T-helper 17 cell (primary cell): Measurements from ENCODE around the gene LRMDA. TPM values are rescaled to one million over a fixed set of nuclear protein-coding genes. Genes with fewer than 3 reads are reported as not detected.
"Not testable (repeated sequence)": the region's sequence is repeated elsewhere in the genome, so short reads cannot be mapped to it uniquely, and the experiment has no call there.

Source experiments
- ATAC-seq: fragments of 150-1000 bp; cut with Tn5 transposase; 2 replicates; pipeline ENCODE4 v1.10.0; 2021; ENCODE audit warnings: mild to moderate bottlenecking, moderate library complexity
- DNase-seq, 3 donors: peaks; one replicate each; pipeline versions ENCODE4 v3.0.0 to v3.0.0-alpha.2; 2020 to 2021
- H3K9me3 ChIP-seq: one replicate; pipeline ENCODE4 v1.7.0; 2013; ENCODE audit warnings: low read length, mild to moderate bottlenecking; ENCODE audit not compliant: control insufficient read depth, poor library complexity, severe bottlenecking
- H3K27ac Mint-ChIP-seq: one replicate; pipeline ENCODE4 v1.8.0; 2022; ENCODE audit warnings: mild to moderate bottlenecking, moderate library complexity, mixed read lengths
- H3K27me3 Mint-ChIP-seq: one replicate; pipeline ENCODE4 v1.8.0; 2022; ENCODE audit warnings: mixed read lengths
- H3K36me3 Mint-ChIP-seq: one replicate; pipeline ENCODE4 v1.8.0; 2022; ENCODE audit warnings: low read depth, mixed read lengths
- H3K4me1 Mint-ChIP-seq: one replicate; pipeline ENCODE4 v1.8.0; 2022; ENCODE audit warnings: mild to moderate bottlenecking, mixed read lengths
- H3K4me3 Mint-ChIP-seq: one replicate; pipeline ENCODE4 v1.8.0; 2022; ENCODE audit warnings: mild to moderate bottlenecking, moderate library complexity, mixed read lengths
- total RNA-seq, 4 donors: library from RNA in 2 of 4; stranded (reverse) in 2 of 4; gene quantifications; one replicate each; pipeline ENCODE4 v1.2.3 and lab custom pipeline; 2022 to 2026

Gene LRMDA
- total RNA-seq, 2 donors from 2014 or later, result not detected

DNA sequence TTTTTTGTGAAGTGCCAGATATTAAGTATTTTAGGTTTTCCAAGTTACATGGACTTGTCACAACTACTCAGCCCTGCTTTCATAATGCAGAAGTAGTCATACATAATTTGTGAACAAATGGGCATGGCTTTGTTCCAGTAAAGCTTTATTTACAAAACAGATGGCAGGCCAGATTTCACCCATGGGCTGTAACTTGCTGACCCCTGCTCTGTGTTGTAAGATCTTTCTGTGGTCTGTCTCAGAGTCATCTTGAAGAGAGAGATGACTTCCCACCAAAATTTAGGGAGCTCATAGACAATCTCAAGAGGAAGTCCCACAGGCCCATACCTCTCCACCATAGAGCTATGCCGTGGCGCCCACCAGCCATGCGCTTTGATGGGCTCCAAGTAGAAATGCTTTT, 616.1 kb downstream of the LRMDA start:
- DNase-seq, result no peak
- ATAC-seq, result no peak
- H3K9me3 ChIP-seq, result no peaks in the 10 kb centered on the region
- peaks cover 18% of the 10 kb centered on the region for H3K27me3 Mint-ChIP-seq
- no peak overlapping the region for H3K27ac Mint-ChIP-seq
- H3K4me3 Mint-ChIP-seq, result no peak overlapping the region
- no peaks in the 10 kb centered on the region for H3K4me1 Mint-ChIP-seq
- no peaks in the 10 kb centered on the region for H3K36me3 Mint-ChIP-seq

DNA sequence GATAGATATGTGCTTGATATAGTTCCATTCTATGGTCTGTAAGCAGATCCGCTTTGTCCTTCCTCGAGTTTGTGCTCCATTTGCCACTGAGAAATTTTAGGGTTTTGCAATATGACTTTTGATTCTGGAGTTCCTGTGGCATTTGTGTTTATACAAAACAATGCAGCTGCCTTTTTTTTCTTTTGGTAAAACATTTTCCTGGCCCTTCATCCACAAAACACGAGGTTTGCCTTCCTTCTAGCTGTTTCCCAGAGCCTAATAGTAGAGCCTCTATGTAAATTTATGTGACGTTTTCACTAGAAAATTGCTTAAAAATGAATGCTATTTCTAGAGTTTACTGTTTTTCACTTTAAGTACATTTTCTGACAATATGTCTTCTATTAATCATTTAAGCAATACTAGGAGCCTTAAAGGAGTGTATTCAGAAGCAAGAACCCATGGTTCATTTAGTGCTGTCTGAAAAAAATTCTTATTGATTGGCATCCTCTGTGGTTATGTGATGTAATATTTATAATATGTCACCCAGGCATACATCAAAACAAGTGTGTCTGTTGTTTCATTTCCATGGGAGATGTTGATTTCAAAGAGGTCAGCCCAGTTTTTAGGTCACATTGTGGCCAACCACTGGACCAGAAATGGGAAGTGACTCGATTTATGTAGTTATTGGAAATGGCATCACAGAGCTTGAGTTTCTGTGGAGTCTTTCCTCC, 618.3 kb downstream of the LRMDA start:
- no peaks in the 10 kb centered on the region for H3K4me1 Mint-ChIP-seq
- no peaks in the 10 kb centered on the region for H3K9me3 ChIP-seq
- no peak for ATAC-seq
- no peak overlapping the region for H3K27ac Mint-ChIP-seq
- DNase-seq, result no peak
- H3K4me3 Mint-ChIP-seq, result no peak overlapping the region
- H3K36me3 Mint-ChIP-seq, result no peaks in the 10 kb centered on the region
- peaks cover 18% of the 10 kb centered on the region for H3K27me3 Mint-ChIP-seq

DNA sequence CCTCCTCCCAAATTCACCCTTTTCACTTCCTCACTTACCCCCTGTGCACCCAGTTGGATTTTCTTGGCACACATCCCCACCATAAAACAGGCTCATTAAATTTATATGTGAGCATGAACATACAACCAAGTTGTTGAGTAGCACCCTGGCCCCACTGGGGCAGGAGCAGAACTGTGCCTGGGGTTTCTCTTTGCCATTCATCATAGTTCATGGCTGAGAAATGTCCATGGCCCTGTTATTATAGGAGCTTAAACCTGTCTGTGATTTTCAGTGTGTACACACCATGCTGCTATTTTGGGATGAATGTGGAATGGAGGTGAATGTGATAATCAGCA, 618.8 kb downstream of the LRMDA start:
- H3K36me3 Mint-ChIP-seq, result no peaks in the 10 kb centered on the region
- no peaks in the 10 kb centered on the region for H3K9me3 ChIP-seq
- H3K4me1 Mint-ChIP-seq, result no peaks in the 10 kb centered on the region
- H3K4me3 Mint-ChIP-seq, result no peak overlapping the region
- ATAC-seq, result no peak
- no peak overlapping the region for H3K27ac Mint-ChIP-seq
- DNase-seq, result no peak
- H3K27me3 Mint-ChIP-seq, result peaks cover 18% of the 10 kb centered on the region

DNA sequence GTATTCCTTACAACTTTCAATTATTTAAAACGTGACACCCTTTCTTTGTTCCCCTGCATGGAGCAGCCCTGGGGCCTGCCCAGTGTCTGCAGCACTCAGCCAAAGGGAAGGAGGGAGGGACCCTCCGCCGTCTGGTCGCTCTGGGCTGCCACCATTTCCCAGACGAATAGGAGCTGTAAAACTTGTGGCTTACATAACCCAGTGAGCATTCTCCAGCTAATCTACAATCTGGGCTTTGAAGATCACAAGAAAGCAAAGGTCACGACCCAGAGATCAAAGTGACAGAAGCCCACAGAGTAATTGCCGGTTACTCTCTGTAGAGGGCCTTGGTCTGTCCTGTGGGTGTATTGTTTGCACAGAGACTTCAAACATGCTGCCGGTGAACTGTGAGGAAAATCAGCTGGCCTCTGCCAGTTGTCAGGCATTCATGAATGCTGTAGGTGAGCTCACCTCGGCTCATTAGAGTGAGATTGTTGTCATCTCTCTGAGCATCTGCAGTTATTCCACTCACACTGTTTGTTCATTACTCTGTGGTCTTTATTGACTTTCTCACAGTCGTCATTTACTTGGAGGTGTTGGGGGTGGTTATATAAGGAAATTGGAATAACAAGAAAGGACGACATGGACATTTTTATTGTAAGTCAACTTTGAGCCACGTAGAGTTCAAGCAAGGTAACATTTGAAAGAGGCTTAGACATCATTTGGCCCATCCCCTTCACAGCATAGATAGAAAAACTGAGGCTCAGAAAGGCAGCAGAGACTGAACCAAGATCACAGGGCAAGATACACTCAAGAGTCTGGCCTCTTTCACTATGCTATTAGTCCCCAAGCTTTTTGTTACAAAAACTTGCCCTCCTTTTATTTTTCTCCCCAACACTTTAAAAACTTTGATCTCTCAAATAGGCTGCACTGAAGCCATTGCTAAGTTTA, 619.8 kb downstream of the LRMDA start:
- peaks cover 18% of the 10 kb centered on the region for H3K27me3 Mint-ChIP-seq
- H3K4me3 Mint-ChIP-seq, result no peak overlapping the region
- H3K27ac Mint-ChIP-seq, result no peak overlapping the region
- no peak for ATAC-seq
- no peaks in the 10 kb centered on the region for H3K36me3 Mint-ChIP-seq
- no peak for DNase-seq
- H3K9me3 ChIP-seq, result peaks cover 3% of the 10 kb centered on the region
- no peaks in the 10 kb centered on the region for H3K4me1 Mint-ChIP-seq

DNA sequence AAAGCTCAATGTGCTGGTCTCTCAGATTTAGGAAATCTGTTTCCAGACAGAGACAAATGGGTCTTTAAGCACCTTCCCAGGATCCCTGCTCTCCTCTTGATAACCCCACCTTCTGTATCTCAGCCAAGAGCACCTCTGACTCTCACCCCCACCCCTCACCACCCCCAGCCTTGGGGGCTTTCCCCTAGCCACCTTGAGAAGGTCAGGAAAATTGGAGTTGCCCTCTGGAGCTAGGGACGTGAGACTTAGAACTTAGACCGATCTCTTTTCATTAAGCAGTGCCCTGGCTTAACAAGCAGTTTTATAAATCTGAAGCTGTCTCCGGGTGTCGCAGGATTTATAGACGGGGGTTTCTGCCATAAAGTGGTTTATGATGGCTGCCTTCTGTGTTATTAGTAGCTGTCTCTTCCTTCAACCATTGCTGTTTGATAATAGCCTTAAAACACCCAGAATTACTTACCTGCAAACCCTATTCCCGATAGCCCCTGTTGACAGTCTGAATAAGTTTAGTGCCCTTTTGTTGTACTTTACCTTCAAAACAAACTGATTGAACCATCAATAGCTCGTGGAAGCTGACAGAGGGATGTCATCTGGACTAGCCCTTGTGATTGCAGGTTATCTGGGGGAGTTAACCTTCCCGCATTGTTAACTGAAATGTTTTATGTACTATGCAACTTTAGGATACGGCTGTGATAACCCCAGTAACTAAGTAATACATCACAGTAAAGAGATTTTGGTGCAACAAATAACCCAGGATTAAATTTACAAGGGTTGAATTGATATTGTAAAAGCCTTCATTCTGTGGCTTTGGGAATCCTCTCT, 621.5 kb downstream of the LRMDA start:
- no peaks in the 10 kb centered on the region for H3K36me3 Mint-ChIP-seq
- H3K4me1 Mint-ChIP-seq, result no peaks in the 10 kb centered on the region
- H3K27ac Mint-ChIP-seq, result no peak overlapping the region
- ATAC-seq (no peak), DNase-seq (no peak)
- peaks cover 18% of the 10 kb centered on the region for H3K27me3 Mint-ChIP-seq
- H3K9me3 ChIP-seq, result peaks cover 3% of the 10 kb centered on the region
- no peak overlapping the region for H3K4me3 Mint-ChIP-seq

DNA sequence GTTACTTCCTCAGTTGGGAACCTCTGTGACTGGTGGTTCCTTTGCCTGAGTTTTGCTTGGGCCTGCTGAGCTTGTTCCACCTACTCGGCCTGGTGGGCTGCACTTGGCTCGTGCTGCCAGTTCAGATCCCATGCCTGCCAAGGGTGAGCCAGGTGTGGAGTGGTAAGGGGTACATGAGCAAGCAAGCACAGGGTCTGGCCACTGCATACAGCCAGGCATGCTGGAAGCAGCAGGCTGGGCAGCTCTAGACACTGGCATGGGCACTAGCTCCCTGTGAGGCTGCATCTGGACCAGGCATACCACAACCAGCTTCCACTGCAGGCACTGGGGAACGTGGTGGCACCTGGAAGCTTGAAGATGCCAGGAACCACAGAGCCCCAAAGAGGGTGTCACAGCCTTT, 624.0 kb downstream of the LRMDA start:
- no peak for DNase-seq
- Mint-ChIP-seq H3K4me3 (no peak overlapping the region), H3K4me1 (no peaks in the 10 kb centered on the region), H3K27me3 (peaks cover 7% of the 10 kb centered on the region), H3K27ac (no peak overlapping the region), H3K36me3 (no peaks in the 10 kb centered on the region)
- no peak for ATAC-seq
- peaks cover 3% of the 10 kb centered on the region for H3K9me3 ChIP-seq

DNA sequence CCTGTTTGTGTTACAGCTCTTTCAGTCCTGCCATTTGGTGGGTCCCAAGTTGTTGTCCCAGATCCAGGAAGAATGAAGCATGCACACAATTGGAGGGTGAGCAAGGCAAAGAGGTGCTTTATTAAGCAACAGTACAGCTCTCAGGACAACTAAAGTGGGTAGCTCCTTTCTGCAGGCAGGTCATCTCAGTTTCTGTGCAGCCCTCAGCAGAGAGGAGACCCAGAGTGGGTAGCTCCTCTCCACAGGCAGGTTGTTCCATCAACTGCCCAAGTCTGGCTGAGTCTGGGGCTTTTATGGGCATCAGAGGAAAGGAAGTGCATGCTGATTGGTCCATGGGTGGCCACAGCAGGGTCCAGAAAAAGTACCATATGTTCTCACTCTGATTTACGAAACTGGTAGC, 624.5 kb downstream of the LRMDA start:
- peaks cover 2% of the 10 kb centered on the region for H3K27me3 Mint-ChIP-seq
- H3K27ac Mint-ChIP-seq, result no peak overlapping the region
- no peaks in the 10 kb centered on the region for H3K4me1 Mint-ChIP-seq
- ATAC-seq, result no peak
- H3K36me3 Mint-ChIP-seq, result no peaks in the 10 kb centered on the region
- H3K4me3 Mint-ChIP-seq, result no peak overlapping the region
- H3K9me3 ChIP-seq, result peaks cover 3% of the 10 kb centered on the region
- DNase-seq, result no peak

DNA sequence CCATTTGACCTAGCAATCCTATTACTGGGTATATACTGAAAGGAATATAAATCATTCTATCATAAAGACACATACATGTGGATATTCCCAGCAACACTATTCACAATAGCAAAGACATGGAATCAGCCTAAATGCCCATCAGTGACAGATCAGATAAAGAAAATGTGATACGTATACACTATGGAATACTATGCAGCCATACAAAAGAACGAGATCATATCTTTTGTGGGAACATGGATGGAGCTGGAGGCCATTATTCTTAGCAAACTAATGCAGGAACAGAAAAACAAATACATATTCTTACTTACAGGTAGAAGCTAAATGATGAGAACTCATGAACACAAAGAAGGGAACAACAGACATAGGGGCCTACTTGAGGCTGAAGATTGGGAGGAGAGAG, 629.6 kb downstream of the LRMDA start:
- not testable (repeated sequence) for H3K27ac Mint-ChIP-seq, H3K4me1 Mint-ChIP-seq, H3K4me3 Mint-ChIP-seq, H3K27me3 Mint-ChIP-seq, DNase-seq, H3K9me3 ChIP-seq, H3K36me3 Mint-ChIP-seq, ATAC-seq

DNA sequence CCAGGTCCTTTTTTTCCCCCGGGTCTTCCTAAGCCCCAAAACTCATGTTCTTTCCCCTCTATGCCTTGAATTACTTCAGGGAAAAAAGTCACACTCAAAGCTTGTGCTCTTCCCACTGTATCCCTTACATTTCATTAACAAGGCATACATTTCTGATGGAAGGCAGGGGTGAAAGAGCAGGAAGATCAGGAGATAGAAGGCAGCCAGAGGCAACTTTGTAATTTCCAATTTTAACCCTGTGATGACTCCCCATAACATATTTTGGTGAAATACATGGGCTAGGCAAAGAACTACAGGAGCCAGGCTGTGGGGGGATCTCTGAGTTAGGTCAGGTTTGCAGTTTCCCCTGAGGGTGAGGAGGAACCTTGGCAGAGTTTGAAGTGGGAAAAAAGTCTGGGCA, 635.0 kb downstream of the LRMDA start:
- ATAC-seq (no peak), DNase-seq (no peak)
- Mint-ChIP-seq H3K4me1 (no peaks in the 10 kb centered on the region), H3K27me3 (no peaks in the 10 kb centered on the region), H3K4me3 (no peak overlapping the region), H3K36me3 (no peaks in the 10 kb centered on the region), H3K27ac (no peak overlapping the region)
- no peaks in the 10 kb centered on the region for H3K9me3 ChIP-seq

DNA sequence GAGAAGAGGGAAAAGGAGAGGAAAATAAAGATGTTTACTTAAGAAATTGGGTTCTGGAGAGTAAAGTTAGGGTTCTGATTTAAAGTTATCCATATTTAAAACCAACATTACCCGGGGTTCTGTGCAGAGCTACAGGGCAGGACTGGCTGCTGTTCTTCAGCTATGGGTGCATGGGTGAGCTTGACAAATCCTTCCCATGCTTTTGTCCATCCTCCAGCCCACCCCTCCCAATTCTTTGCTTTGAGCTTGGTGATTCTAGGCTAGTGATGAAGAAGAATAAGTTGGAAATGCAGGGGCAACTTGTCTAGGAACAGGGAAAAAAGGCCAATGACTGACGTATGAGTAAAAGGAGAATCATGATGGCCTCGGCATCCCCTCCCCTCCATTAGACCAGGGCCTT, 636.0 kb downstream of the LRMDA start:
- no peaks in the 10 kb centered on the region for H3K4me1 Mint-ChIP-seq
- DNase-seq, result no peak
- ATAC-seq, result no peak
- H3K27ac Mint-ChIP-seq, result no peak overlapping the region
- H3K4me3 Mint-ChIP-seq, result no peak overlapping the region
- H3K27me3 Mint-ChIP-seq, result no peaks in the 10 kb centered on the region
- H3K36me3 Mint-ChIP-seq, result no peaks in the 10 kb centered on the region
- no peaks in the 10 kb centered on the region for H3K9me3 ChIP-seq

DNA sequence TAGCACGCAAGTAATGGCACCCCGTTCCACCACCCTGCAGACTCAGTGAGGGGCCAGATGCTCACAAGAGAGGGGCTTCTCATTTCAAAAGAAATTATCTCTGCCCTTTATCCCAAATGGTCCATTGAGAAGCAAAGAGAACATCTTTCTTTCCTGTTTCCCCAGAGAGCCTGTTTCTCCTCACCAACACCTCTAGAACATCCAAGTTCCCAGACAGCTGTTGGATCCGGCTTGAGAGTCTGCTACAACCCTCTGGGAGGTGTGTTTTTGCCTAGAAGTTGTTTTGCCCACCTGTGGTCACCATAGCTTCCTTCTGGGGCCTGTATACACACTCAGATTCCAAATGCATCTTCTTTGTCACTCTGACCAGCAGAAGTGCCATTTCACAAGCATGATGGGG, 637.4 kb downstream of the LRMDA start:
- no peaks in the 10 kb centered on the region for H3K27me3 Mint-ChIP-seq
- no peak overlapping the region for H3K4me3 Mint-ChIP-seq
- no peak overlapping the region for H3K27ac Mint-ChIP-seq
- no peaks in the 10 kb centered on the region for H3K9me3 ChIP-seq
- no peaks in the 10 kb centered on the region for H3K36me3 Mint-ChIP-seq
- ATAC-seq, result no peak
- no peaks in the 10 kb centered on the region for H3K4me1 Mint-ChIP-seq
- DNase-seq, result no peak

DNA sequence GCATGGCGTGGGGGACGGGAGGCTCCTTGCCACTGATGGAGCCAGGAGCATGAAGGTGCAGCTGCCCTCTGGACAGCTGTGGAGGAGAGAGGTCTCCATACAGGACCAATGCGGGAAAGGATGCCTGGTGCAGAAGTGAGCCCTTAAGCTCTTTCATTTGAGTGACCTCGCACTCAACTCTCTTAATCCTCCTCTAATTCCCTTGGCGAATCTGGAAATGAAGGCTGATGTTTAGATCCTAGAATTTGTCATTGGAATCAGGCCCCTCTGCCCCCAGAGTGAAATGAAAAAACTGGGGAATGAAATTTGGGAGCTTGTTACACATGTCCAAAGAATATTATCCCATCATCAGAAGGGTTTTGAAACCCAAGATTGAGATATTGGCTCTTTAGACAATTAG, 639.5 kb downstream of the LRMDA start:
- DNase-seq (no peak), ATAC-seq (no peak)
- H3K27ac Mint-ChIP-seq, result no peak overlapping the region
- H3K9me3 ChIP-seq, result no peaks in the 10 kb centered on the region
- H3K4me3 Mint-ChIP-seq, result no peak overlapping the region
- no peaks in the 10 kb centered on the region for H3K4me1 Mint-ChIP-seq
- no peaks in the 10 kb centered on the region for H3K27me3 Mint-ChIP-seq
- no peaks in the 10 kb centered on the region for H3K36me3 Mint-ChIP-seq

DNA sequence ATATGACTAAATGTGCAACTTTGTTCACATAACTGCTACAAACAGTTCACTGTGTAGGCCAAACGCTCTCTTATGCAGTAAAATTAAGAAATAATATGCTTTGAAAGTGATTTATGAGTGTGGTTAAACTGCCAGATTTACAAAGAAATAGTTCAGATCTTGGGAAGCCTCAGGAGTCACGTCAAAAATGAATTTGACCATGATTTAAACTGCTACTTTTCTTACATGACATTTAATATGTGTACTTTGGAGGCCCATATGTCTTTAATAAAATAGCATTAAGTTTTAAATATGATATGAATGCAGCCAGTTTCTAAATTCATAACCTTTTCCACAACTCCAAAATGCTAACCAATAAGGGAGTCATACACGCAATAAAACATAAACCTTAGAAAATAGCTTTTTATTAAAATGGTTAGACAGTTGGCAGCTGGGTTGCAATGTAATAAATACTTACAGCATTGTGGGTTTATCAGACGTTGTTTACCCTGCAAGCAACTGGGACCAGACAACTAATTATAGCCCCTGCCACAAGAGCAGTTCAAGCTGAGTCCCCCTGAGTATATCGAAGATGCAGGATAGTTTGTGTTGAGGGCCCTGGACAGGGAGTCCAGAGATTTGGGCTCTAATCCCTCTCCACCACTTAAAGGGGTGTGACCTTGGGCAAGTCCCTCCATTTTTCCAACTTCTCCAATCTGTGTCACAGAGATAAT, 640.4 kb downstream of the LRMDA start:
- ATAC-seq (no peak), DNase-seq (no peak)
- no peak overlapping the region for H3K4me3 Mint-ChIP-seq

More for the DNA sequence above, 640.4 kb downstream of the LRMDA start:
- no peaks in the 10 kb centered on the region for H3K36me3 Mint-ChIP-seq
- H3K9me3 ChIP-seq, result no peaks in the 10 kb centered on the region
- no peaks in the 10 kb centered on the region for H3K27me3 Mint-ChIP-seq
- H3K27ac Mint-ChIP-seq, result no peak overlapping the region
- H3K4me1 Mint-ChIP-seq, result no peaks in the 10 kb centered on the region
